ENCODE results near the gene FABP1. TPM values are rescaled to one million over a fixed set of nuclear protein-coding genes. Genes with fewer than 3 reads are reported as not detected.

Gene FABP1
- total and polyA plus RNA-seq, 2 of the 8 experiments (the other 6 are each of a cell fraction or from before 2014, with no cell fraction given) = 0.09 TPM; not detected in 1

GRCh38 chr2:88077080-88077479 lies 50.8 kb downstream of the FABP1 start (continued):
- TF ChIP-seq CHD7 (IDR thresholded peaks at IDR 0.05; ENCODE audit: insufficient replicate concordance, low read length) (no peak), RFX5 (IDR thresholded peaks at IDR 0.05; ENCODE audit: borderline replicate concordance, low read depth, low read length) (no peak), SRF (IDR thresholded peaks at IDR 0.05; ENCODE audit: low read depth, low read length) (no peak), MAX (IDR thresholded peaks at IDR 0.05) (no peak), USF2 (IDR thresholded peaks at IDR 0.05; ENCODE audit: low read length) (no peak), SP2 (IDR thresholded peaks at IDR 0.05; ENCODE audit: low read length) (no peak), CTBP2 (IDR thresholded peaks at IDR 0.05; ENCODE audit: borderline replicate concordance, insufficient read depth, insufficient read length, low read length) (no peak), CHD1 (IDR thresholded peaks at IDR 0.05; ENCODE audit: low read depth, low read length) (no peak)

Data from H1 (cell line).